Cardiac fibroblast (primary cell): Measurements from ENCODE around the gene NNMT.
A peak's percentile ranks its signal among the peaks of the same experiment; 100 is the strongest.

Source experiments
- DNase-seq, 2 donors: peaks; one replicate each; pipeline versions ENCODE4 v3.0.0 to v3.0.0-alpha.2; 2010; ENCODE audit warnings: low read depth in 2 of 2
- H3K4me3 ChIP-seq, 2 donors: replicated peaks in 1 of 2; 1 replicate in 1 of 2; 2 replicates in 1 of 2; pipeline ENCODE4 v1.5.1; 2011; ENCODE audit warnings: low read depth in 2 of 2, low read length in 2 of 2, mild to moderate bottlenecking in 2 of 2, moderate library complexity in 1 of 2
- TF ChIP-seq, protein P1 (sequence below): IDR thresholded peaks from one replicate; pipeline ENCODE4 v1.5.1; 2011; ENCODE audit warnings: low read depth, mild to moderate bottlenecking, low read length, inconsistent platforms

NNMT gene

DNA sequence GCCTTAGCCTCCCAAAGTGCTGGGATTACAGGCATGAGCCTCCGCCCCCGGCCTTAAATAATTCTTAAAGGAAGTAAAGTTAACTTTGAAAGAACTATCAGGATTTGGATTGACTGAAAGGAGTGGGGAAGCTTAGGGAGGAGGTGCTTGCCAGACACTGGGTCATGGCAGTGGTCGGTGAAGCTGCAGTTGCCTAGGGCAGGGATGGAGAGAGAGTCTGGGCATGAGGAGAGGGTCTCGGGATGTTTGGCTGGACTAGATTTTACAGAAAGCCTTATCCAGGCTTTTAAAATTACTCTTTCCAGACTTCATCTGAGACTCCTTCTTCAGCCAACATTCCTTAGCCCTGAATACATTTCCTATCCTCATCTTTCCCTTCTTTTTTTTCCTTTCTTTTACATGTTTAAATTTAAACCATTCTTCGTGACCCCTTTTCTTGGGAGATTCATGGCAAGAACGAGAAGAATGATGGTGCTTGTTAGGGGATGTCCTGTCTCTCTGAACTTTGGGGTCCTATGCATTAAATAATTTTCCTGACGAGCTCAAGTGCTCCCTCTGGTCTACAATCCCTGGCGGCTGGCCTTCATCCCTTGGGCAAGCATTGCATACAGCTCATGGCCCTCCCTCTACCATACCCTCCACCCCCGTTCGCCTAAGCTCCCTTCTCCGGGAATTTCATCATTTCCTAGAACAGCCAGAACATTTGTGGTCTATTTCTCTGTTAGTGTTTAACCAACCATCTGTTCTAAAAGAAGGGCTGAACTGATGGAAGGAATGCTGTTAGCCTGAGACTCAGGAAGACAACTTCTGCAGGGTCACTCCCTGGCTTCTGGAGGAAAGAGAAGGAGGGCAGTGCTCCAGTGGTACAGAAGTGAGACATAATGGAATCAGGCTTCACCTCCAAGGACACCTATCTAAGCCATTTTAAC is at the start of gene NNMT:
NNMT (plus strand) TSS at position 724 of the 929 bp plus-strand sequence; CDS start at position 882, 158 bp downstream.
- DNase-seq, result peak; percentile 98 to 99
- TF ChIP-seq, protein P1, sequence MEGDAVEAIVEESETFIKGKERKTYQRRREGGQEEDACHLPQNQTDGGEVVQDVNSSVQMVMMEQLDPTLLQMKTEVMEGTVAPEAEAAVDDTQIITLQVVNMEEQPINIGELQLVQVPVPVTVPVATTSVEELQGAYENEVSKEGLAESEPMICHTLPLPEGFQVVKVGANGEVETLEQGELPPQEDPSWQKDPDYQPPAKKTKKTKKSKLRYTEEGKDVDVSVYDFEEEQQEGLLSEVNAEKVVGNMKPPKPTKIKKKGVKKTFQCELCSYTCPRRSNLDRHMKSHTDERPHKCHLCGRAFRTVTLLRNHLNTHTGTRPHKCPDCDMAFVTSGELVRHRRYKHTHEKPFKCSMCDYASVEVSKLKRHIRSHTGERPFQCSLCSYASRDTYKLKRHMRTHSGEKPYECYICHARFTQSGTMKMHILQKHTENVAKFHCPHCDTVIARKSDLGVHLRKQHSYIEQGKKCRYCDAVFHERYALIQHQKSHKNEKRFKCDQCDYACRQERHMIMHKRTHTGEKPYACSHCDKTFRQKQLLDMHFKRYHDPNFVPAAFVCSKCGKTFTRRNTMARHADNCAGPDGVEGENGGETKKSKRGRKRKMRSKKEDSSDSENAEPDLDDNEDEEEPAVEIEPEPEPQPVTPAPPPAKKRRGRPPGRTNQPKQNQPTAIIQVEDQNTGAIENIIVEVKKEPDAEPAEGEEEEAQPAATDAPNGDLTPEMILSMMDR, result no peak
- H3K4me3 ChIP-seq, result peak within 1 kb of the TSS; percentile 69 to 70

DNA sequence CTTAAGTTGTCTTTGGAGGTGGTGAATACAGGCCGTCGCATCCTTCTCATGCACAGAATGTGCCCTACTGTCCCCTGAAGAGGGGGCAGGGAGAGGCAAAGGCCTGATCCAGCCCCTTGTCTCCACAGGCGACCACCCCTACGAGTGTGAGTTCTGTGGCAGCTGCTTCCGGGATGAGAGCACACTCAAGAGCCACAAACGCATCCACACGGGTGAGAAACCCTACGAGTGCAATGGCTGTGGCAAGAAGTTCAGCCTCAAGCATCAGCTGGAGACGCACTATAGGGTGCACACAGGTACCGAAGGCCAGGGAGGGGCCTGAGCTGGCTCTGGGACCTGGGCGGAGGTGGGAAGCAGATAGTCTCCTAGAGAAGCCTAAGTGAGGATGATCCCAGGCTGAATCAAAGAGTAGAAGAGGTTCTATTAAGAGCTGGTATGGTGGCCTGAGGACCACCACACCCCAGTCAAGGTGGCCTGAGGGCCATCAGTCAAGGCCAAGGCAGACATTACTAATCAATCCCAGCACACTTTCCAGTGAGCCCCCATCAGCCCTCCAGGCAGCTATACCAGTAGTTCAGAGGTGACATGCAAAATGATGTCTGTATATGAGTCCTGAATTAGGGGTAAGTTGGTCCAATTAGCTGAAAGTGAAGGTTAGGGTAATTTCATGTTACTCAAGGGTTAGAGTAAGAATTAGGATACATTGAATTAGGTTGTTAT is 49.0 kb upstream of the NNMT start:
- TF ChIP-seq, protein P1, result no peak
- no peak overlapping the region for H3K4me3 ChIP-seq
- DNase-seq, result no peak

DNA sequence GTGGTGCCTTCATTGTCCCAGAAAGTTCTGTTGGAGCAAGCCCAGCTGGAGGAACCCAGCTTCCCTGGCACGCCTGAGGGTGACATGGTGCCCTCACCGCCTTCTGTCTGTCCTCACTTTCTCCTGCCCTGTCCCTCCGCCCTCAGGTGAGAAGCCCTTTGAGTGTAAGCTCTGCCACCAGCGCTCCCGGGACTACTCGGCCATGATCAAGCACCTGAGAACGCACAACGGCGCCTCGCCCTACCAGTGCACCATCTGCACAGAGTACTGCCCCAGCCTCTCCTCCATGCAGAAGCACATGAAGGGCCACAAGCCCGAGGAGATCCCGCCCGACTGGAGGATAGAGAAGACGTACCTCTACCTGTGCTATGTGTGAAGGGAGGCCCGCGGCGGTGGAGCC is 46.0 kb upstream of the NNMT start:
- DNase-seq, result no peak
- TF ChIP-seq, protein P1, result no peak

DNA sequence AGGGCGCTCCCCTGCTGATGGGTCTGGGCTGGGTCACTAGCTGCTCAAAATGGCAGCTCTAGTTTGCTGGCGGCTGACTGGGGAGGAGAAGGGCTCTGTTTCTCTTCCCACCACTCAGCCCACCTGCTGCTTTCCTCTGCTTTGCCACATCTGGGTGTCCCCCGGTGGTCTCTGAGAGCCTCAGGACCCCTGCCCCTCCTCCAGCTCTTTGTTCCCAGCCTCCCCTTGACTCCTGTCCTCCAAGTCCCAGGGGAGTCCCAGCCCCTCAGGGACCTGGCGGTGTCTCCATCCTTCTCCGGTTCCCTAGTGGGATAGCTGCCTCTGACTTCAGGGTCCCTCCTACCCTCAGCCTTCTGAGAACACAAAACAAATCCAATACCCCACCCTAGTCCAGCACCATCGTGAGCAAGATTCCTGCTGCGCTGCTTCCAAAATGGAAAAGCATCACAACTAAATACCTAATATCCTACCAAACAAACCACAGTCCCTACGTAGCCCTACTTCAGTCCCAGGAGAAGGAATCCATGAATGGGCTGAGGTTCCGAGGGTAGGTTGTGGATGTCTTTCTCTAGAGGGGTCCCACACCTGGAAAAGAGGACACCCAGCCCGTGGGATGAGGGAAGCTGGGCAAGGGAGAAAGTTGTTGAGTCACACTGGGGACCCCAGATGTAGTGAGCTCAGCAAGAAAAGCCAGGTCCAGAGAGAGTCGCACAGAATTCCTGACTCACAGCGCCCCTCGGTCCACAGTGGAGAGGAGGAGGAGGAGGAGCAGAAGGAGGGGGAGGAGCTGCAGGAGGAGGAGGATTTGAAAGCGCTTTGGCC is 45.0 kb upstream of the NNMT start:
- peak; percentile 25 to 32 for DNase-seq
- TF ChIP-seq, protein P1, result no peak
- H3K4me3 ChIP-seq, result no peak overlapping the region

More for the DNA sequence above, 46.0 kb upstream of the NNMT start:
- no peak overlapping the region for H3K4me3 ChIP-seq

DNA sequence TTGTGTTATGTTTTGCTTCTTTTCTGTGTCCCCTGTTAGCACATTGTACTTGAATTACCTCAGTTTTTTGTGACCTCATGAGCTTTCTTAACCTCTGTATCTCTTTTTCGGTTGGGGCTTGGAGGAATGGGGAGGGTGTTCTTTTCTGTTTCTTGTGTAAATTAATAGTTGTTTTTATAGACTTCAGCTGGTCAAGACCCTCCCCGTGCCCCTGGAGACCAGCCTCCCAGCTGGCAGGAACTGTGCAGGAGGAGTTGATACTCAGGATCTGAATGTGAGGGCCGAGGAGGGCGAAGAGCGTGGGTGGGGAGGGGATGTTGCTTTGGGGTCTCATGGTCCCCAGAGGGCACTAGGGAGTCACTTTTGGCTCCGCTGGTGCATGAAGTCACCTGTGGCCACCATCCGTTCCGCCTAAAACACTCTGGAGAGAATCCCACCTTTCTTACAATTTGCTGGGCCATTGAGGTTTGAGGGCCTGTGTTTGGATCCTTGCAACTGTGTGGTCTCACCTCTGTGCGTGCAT is 44.3 kb upstream of the NNMT start:
- TF ChIP-seq, protein P1, result no peak

DNA sequence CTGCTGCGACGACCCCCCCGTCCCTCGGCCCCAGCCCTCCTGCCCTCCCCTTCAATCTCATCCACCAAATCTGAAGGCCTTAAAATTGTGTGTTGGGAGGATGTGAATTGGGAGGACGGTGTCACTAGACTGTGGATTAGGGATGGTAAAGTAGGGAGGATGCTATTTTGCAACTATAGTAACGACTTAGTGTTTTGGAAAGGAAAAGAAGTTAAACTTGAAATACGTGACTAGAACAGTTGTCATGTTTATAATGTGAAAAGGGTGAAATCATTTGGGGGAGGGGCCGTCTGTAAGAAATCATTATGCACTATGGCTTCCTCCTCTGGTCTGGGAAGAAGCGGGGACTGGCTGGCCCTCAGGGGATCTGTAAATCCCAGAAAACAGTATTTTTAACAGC is 43.4 kb upstream of the NNMT start:
- DNase-seq, result no peak
- TF ChIP-seq, protein P1, result no peak
- H3K4me3 ChIP-seq, result no peak overlapping the region

More for the DNA sequence above, 44.3 kb upstream of the NNMT start:
- no peak for DNase-seq
- H3K4me3 ChIP-seq, result no peak overlapping the region
